Activated naive CD4-positive, alpha-beta T cell treated with Interleukin-2 at 50 U/mL for 16 hours (primary cell): ENCODE data around the gene PSAPL1.

Source experiments
- DNase-seq: peaks from one replicate; pipeline ENCODE4 v3.0.0-alpha.2; 2020

PSAPL1 gene

GRCh38 chr4:7393601-7394575, 40.8 kb downstream of the PSAPL1 start:
- DNase-seq = no peak

GRCh38 chr4:7392438-7393421, 42.0 kb downstream of the PSAPL1 start:
- no peak for DNase-seq

GRCh38 chr4:7391637-7392437, 42.9 kb downstream of the PSAPL1 start:
- no peak for DNase-seq

GRCh38 chr4:7390906-7391636, 43.7 kb downstream of the PSAPL1 start:
- no peak for DNase-seq

- no peak for DNase-seq
These were observed 44.4 kb downstream of the PSAPL1 start for GRCh38 chr4:7390336-7390735.

- DNase-seq = no peak
These were observed 45.0 kb downstream of the PSAPL1 start for GRCh38 chr4:7389719-7390118.

GRCh38 chr4:7389101-7389701, 45.5 kb downstream of the PSAPL1 start:
- DNase-seq = no peak

GRCh38 chr4:7388627-7389026, 46.1 kb downstream of the PSAPL1 start:
- DNase-seq = no peak

GRCh38 chr4:7387925-7388324, 46.8 kb downstream of the PSAPL1 start:
- DNase-seq = no peak

- DNase-seq = no peak
These were observed 49.5 kb downstream of the PSAPL1 start for GRCh38 chr4:7384929-7385890.

GRCh38 chr4:7384003-7384928, 50.5 kb downstream of the PSAPL1 start:
- no peak for DNase-seq

- DNase-seq = no peak
These were observed 51.5 kb downstream of the PSAPL1 start for GRCh38 chr4:7383266-7383665.

GRCh38 chr4:7382634-7383014, 52.1 kb downstream of the PSAPL1 start:
- DNase-seq = no peak

GRCh38 chr4:7381890-7382633, 52.7 kb downstream of the PSAPL1 start:
- no peak for DNase-seq

- no peak for DNase-seq
These were observed 53.4 kb downstream of the PSAPL1 start for GRCh38 chr4:7381221-7381889.
